ENCODE results near the gene IFNE.

DNA sequence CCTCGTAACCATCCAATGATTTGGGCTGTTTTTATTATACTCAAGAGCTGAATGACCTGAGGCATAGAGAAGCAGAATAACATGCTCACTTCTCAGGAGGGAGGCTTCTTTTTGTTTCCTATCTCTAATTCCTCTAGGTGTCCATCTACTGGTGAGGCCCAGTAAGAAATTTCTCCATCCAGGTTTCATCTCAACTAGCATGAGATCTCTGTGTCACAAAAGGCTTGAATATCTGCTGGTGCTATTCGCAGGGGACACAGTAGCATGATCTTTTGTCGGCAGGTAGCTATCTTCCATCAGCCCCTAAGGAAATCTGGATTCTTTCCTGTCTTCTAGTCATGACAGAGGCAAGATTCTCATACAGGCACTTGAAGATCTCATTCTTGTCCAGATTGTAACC lies 8.9 kb downstream of the IFNE start:
- no peak for TF ChIP-seq POLR2A (IDR thresholded peaks at IDR 0.05)
- no peak for TF ChIP-seq CTCF (IDR thresholded peaks at IDR 0.05)
